Measurements from ENCODE around the gene ARID5B.

- TF ChIP-seq, protein P1, sequence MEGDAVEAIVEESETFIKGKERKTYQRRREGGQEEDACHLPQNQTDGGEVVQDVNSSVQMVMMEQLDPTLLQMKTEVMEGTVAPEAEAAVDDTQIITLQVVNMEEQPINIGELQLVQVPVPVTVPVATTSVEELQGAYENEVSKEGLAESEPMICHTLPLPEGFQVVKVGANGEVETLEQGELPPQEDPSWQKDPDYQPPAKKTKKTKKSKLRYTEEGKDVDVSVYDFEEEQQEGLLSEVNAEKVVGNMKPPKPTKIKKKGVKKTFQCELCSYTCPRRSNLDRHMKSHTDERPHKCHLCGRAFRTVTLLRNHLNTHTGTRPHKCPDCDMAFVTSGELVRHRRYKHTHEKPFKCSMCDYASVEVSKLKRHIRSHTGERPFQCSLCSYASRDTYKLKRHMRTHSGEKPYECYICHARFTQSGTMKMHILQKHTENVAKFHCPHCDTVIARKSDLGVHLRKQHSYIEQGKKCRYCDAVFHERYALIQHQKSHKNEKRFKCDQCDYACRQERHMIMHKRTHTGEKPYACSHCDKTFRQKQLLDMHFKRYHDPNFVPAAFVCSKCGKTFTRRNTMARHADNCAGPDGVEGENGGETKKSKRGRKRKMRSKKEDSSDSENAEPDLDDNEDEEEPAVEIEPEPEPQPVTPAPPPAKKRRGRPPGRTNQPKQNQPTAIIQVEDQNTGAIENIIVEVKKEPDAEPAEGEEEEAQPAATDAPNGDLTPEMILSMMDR (IDR thresholded peaks at IDR 0.05) = no peak
- TF ChIP-seq, protein P2, sequence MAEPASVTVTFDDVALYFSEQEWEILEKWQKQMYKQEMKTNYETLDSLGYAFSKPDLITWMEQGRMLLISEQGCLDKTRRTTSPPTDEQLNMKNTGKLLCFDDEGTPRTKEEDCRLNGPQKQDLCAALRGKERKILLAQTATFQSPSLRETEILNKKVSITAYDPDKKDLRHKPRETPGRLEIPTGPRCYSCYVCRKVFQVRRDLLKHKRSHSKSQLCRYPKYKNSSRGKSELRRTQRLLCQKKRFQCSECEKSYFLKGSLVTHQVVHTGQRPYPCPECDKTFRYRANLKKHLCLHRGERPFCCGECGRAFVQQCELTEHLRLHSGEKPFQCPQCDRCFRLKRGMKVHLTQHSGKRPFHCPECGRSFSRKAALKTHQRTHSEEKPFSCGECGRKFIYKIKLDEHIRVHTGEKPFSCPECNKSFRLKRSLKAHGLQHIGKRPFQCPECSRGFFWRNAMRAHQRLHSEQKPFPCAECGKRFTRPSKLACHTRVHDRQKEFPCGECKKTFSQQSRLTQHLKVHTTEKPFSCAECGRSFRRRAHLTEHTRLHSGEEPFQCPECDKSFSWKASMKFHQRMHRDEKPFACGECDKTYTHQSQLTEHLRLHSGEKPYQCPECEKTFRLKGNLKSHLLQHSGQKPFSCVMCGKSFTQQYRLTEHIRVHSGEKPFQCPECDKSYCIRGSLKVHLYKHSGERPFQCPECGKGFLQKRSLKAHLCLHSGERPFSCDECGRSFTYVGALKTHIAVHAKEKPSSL (CRISPR knock-in tag; conservative IDR thresholded peaks at IDR 0.05) = no peak
- TF ChIP-seq ZNF317 (CRISPR knock-in tag; IDR thresholded peaks at IDR 0.05; ENCODE audit: borderline replicate concordance, low read depth) (no peak), CREB1 (CRISPR knock-in tag; IDR thresholded peaks at IDR 0.05) (no peak), IRF2 (CRISPR knock-in tag; IDR thresholded peaks at IDR 0.05; ENCODE audit: borderline replicate concordance, low read depth) (no peak), SMAD4 (CRISPR knock-in tag; IDR thresholded peaks at IDR 0.05) (no peak)
- TF ChIP-seq, protein P3, sequence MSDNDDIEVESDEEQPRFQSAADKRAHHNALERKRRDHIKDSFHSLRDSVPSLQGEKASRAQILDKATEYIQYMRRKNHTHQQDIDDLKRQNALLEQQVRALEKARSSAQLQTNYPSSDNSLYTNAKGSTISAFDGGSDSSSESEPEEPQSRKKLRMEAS (CRISPR knock-in tag; IDR thresholded peaks at IDR 0.05) = no peak
Measured at GRCh38 chr10:61943674-61944378, 42.3 kb downstream of the ARID5B start.

All from WTC11 (cell line).